T-cell (primary cell): Measurements from ENCODE around the gene COPZ2. TPM values are rescaled to one million over a fixed set of nuclear protein-coding genes. Genes with fewer than 3 reads are reported as not detected.
A peak's percentile ranks its signal among the peaks of the same experiment; 100 is the strongest.

ENCODE experiments used
- ATAC-seq, 4 experiments: fragments of 200-7000 bp in 3 of 4; fragments of 150-1000 bp in 1 of 4; cut with Tn5 transposase; replicated peaks in 1 of 4; 1 replicate in 3 of 4; 2 replicates in 1 of 4; pipeline ENCODE4 v1.10.0; 2021; ENCODE audit warnings: moderate library complexity in 3 of 4, mild to moderate bottlenecking in 2 of 4, moderate number of reproducible peaks in 1 of 4
- CTCF ChIA-PET, 2 donors: fragments of 300-600 bp; sonication (Branson Sonifier 250); formaldehyde crosslinking; loops; one replicate each; lab custom pipeline; 2022; ENCODE audit warnings: antibody characterized with exemption in 2 of 2; lab: Charles Lee
- POLR2A ChIA-PET, 2 donors: fragments of 300-600 bp; sonication (Branson Sonifier 250); formaldehyde crosslinking; loops; one replicate each; lab custom pipeline; 2022; ENCODE audit warnings: antibody characterized with exemption in 2 of 2; lab: Charles Lee
- DNase-seq, 35 experiments: peaks; one replicate each; pipeline versions ENCODE4 v3.0.0 to v3.0.0-alpha.2; 2013 to 2023
- H3K27ac ChIP-seq: one replicate; pipeline ENCODE4 v1.5.1; 2013; ENCODE audit warnings: low read length
- H3K27me3 ChIP-seq, 2 experiments: replicated peaks in 1 of 2; 1 replicate in 1 of 2; 2 replicates in 1 of 2; pipeline versions ENCODE4 v1.6.1 to v1.7.0; 2013; ENCODE audit warnings: low read length in 1 of 2, mixed read lengths in 1 of 2; ENCODE audit not compliant: control insufficient read depth in 2 of 2, insufficient read depth in 2 of 2; ENCODE audit errors: extremely low read depth in 1 of 2
- H3K36me3 ChIP-seq, 2 donors: 1 replicate in 1 of 2; 2 replicates in 1 of 2; pipeline versions ENCODE4 v1.6.1 to v1.7.0; 2013; ENCODE audit warnings: low read length in 1 of 2; ENCODE audit not compliant: control insufficient read depth in 2 of 2, insufficient read depth in 1 of 2; ENCODE audit errors: extremely low read depth in 1 of 2
- H3K4me1 ChIP-seq, 2 experiments: 1 replicate in 1 of 2; 2 replicates in 1 of 2; pipeline versions ENCODE4 v1.6.1 to v1.7.0; 2013; ENCODE audit warnings: low read length in 2 of 2, mixed read lengths in 1 of 2; ENCODE audit not compliant: insufficient read depth in 2 of 2, control insufficient read depth in 1 of 2; ENCODE audit errors: extremely low read depth in 1 of 2
- H3K4me3 ChIP-seq, 2 donors: 1 replicate in 1 of 2; 2 replicates in 1 of 2; pipeline versions ENCODE4 v1.5.1 to v1.7.0; 2013; ENCODE audit warnings: mild to moderate bottlenecking in 2 of 2, low read length in 1 of 2, moderate library complexity in 1 of 2; ENCODE audit not compliant: control insufficient read depth in 1 of 2; ENCODE audit errors: extremely low read depth in 1 of 2
- H3K9me3 ChIP-seq: 2 replicates; pipeline ENCODE4 v1.7.0; 2013
- H3K27ac Mint-ChIP-seq, 2 donors: one replicate each; pipeline ENCODE4 v1.8.0; 2020 to 2021; ENCODE audit warnings: mild to moderate bottlenecking in 2 of 2, mixed read lengths in 2 of 2
- H3K27me3 Mint-ChIP-seq, 2 donors: one replicate each; pipeline ENCODE4 v1.8.0; 2021 to 2022; ENCODE audit warnings: mixed read lengths in 2 of 2
- H3K36me3 Mint-ChIP-seq: one replicate; pipeline ENCODE4 v1.8.0; 2021; ENCODE audit warnings: mixed read lengths
- H3K4me1 Mint-ChIP-seq, 3 donors: one replicate each; pipeline ENCODE4 v1.8.0; 2020 to 2022; ENCODE audit warnings: mixed read lengths in 3 of 3, mild to moderate bottlenecking in 1 of 3
- H3K4me3 Mint-ChIP-seq, 3 donors: one replicate each; pipeline ENCODE4 v1.8.0; 2020 to 2022; ENCODE audit warnings: mild to moderate bottlenecking in 3 of 3, mixed read lengths in 3 of 3, moderate library complexity in 3 of 3
- H3K9me3 Mint-ChIP-seq, 3 donors: one replicate each; pipeline ENCODE4 v1.8.0; 2020 to 2022; ENCODE audit warnings: mixed read lengths in 3 of 3
- WGBS: methylation state at CpG from one replicate; pipeline ENCODE4 v1.1.5; 2013; ENCODE audit warnings: missing lambda C conversion rate; ENCODE audit not compliant: insufficient coverage; 5-methylcytosine and 5-hydroxymethylcytosine counted together
- total RNA-seq, 35 experiments: library from RNA in 6 of 35; stranded (reverse) in 6 of 35; fragments of 120-200 nt in 1 of 35; gene quantifications; one replicate each; pipeline versions ENCODE4 v1.2.1 to v1.2.4 and lab custom pipeline; 2013 to 2026

COPZ2 gene
- total RNA-seq, 5 donors from 2014 or later (not counting 1 experiment from before 2014, with no cell fraction given) = 1.2 to 2.6 (median 1.9) TPM

- POLR2A ChIA-PET = interaction anchor here (0.6 kb wide), 3 partner anchors 25 to 209 kb away, joined by 3 to 11 read pairs (median 6); partner anchors contain the start of gene SNX11 (in 1 of the 2)
- peak overlapping the region; percentile 86 to 88 for H3K4me3 ChIP-seq
- CTCF ChIA-PET = interaction anchor here in 1 of 2 donors (0.7 to 3.1 kb wide), 10 partner anchors 12 to 390 kb away, joined by 3 to 13 read pairs (median 4); partner anchors contain the start of genes CDK5RAP3 and COPZ2
- H3K27ac Mint-ChIP-seq = peak overlapping the region; percentile 99
- H3K36me3 ChIP-seq = peaks cover 2 to 32% of the 10 kb centered on the region in 2 donors
- H3K4me1 Mint-ChIP-seq = peaks cover 60 to 69% (median 64%) of the 10 kb centered on the region in 3 donors
- peaks cover 17 to 63% of the 10 kb centered on the region in 2 experiments for H3K4me1 ChIP-seq
- peak overlapping the region; percentile 76 to 97 (median 90) for H3K4me3 Mint-ChIP-seq
- DNase-seq = peak in 10 of 35 experiments; percentile 8 to 68 (median 18)
- H3K36me3 Mint-ChIP-seq = peaks cover 22% of the 10 kb centered on the region
- no peak overlapping the region for H3K27ac ChIP-seq
- no peaks in the 10 kb centered on the region for H3K27me3 Mint-ChIP-seq
- no peaks in the 10 kb centered on the region for H3K9me3 ChIP-seq
- ATAC-seq = peak; percentile 7 to 17 (median 12)
- WGBS = under 1% methylated on average over 49 of the region's 53 CpGs
- H3K9me3 Mint-ChIP-seq = no peaks in the 10 kb centered on the region
- H3K27me3 ChIP-seq = no peaks in the 10 kb centered on the region
Observed at GRCh38 chr17:48048384-48049126, 11.0 kb upstream of the COPZ2 start.

GRCh38 chr17:48047741-48048383 is 10.3 kb upstream of the COPZ2 start, which contains the start of gene NFE2L1:
NFE2L1 (plus strand) TSS chr17:48048359; CDS start chr17:48051119, 2,760 bp downstream.
- ChIA-PET POLR2A (interaction anchor here (0.5 to 0.6 kb wide), 2 partner anchors 209 to 565 kb away, joined by 3 to 6 read pairs; no protein-coding TSS in a partner anchor), CTCF (interaction anchor here (0.5 to 3.1 kb wide), 9 partner anchors 11 to 391 kb away, joined by 3 to 13 read pairs (median 4); partner anchors contain the start of gene COPZ2 (in 1 of the 2))
- Histone ChIP-seq H3K9me3 (no peaks in the 10 kb centered on the region), H3K27ac (peak within 1 kb of the TSS; percentile 92), H3K4me3 (peak within 1 kb of the TSS; percentile 86 to 88), H3K36me3 (peaks cover 0 to 25% of the 10 kb centered on the region in 2 donors), H3K4me1 (peaks cover 17 to 56% of the 10 kb centered on the region in 2 experiments), H3K27me3 (no peaks in the 10 kb centered on the region)
- H3K4me3 Mint-ChIP-seq = peak within 1 kb of the TSS; percentile 76 to 97 (median 90)
- H3K36me3 Mint-ChIP-seq = peaks cover 20% of the 10 kb centered on the region
- ATAC-seq (peak; percentile 95 to 97 (median 96)), DNase-seq (peak; percentile 93 to 100 (median 98))
- peaks cover 56 to 62% (median 58%) of the 10 kb centered on the region in 3 donors for H3K4me1 Mint-ChIP-seq
- peak within 1 kb of the TSS; percentile 99 for H3K27ac Mint-ChIP-seq
- WGBS = under 1% methylated on average over 46 of the region's 47 CpGs
- H3K9me3 Mint-ChIP-seq = no peaks in the 10 kb centered on the region
- no peaks in the 10 kb centered on the region for H3K27me3 Mint-ChIP-seq

GRCh38 chr17:48047113-48047740 is 9.6 kb upstream of the COPZ2 start:
- ATAC-seq (no peak), DNase-seq (no peak)
- peak overlapping the region; percentile 99 for H3K27ac Mint-ChIP-seq
- no peaks in the 10 kb centered on the region for H3K9me3 Mint-ChIP-seq
- H3K27me3 ChIP-seq = no peaks in the 10 kb centered on the region
- H3K36me3 Mint-ChIP-seq = peaks cover 15% of the 10 kb centered on the region
- 0% methylated on average over 20 of the region's 26 CpGs for WGBS
- H3K4me3 Mint-ChIP-seq = peak overlapping the region; percentile 76 to 97 (median 90)
- H3K27ac ChIP-seq = peak overlapping the region; percentile 92
- ChIA-PET CTCF (interaction anchor here (0.5 to 3.1 kb wide), 9 partner anchors 11 to 430 kb away, joined by 3 to 13 read pairs (median 4); partner anchors contain the start of gene COPZ2 (in 1 of the 2)), POLR2A (interaction anchor here (0.5 to 0.7 kb wide), 4 partner anchors 10 to 566 kb away, joined by 3 to 5 read pairs (median 3); no protein-coding TSS in a partner anchor)
- H3K4me1 ChIP-seq = peaks cover 17 to 49% of the 10 kb centered on the region in 2 experiments
- H3K27me3 Mint-ChIP-seq = no peaks in the 10 kb centered on the region
- peaks cover 49 to 55% (median 52%) of the 10 kb centered on the region in 3 donors for H3K4me1 Mint-ChIP-seq
- peaks cover 0 to 19% of the 10 kb centered on the region in 2 donors for H3K36me3 ChIP-seq
- H3K4me3 ChIP-seq = peak overlapping the region; percentile 86 to 88
- H3K9me3 ChIP-seq = no peaks in the 10 kb centered on the region

DNA sequence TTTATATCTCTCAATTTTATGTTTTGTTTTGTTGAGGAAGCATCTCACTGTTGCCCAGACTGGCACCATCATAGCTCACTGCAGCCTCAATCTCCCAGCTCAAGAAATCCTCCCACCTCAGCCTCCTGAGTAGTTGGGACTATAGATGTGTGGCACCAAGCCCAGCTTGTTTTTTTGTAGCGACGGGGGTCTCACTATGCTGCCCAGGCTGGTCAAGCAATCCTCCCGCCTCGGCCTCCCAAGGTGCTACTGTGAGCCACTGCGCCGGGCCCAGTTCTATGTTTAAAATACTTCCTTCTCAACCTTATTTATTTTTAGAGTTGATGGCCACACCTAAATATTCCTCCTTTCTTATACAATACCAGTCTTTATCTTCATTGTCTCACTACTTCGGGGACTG is 8.7 kb upstream of the COPZ2 start:
- Mint-ChIP-seq H3K4me1 (peaks cover 42 to 46% (median 43%) of the 10 kb centered on the region in 3 donors), H3K4me3 (peak overlapping the region; percentile 76 to 97 (median 90)), H3K36me3 (peaks cover 8% of the 10 kb centered on the region), H3K9me3 (no peaks in the 10 kb centered on the region), H3K27me3 (no peaks in the 10 kb centered on the region), H3K27ac (no peak overlapping the region)
- ChIA-PET POLR2A (interaction anchor here in 1 of 2 donors (0.6 kb wide), 1 partner anchor 21 kb away, joined by 3 read pairs; no protein-coding TSS in a partner anchor), CTCF (interaction anchor here in 1 of 2 donors (0.7 to 1.3 kb wide), 3 partner anchors 10 to 76 kb away, joined by 3 to 4 read pairs (median 3); partner anchors contain the start of gene CDK5RAP3)
- no peak for DNase-seq
- Histone ChIP-seq H3K36me3 (peaks cover 0 to 10% of the 10 kb centered on the region in 2 donors), H3K9me3 (no peaks in the 10 kb centered on the region), H3K27ac (no peak overlapping the region), H3K4me1 (peaks cover 17 to 40% of the 10 kb centered on the region in 2 experiments), H3K27me3 (no peaks in the 10 kb centered on the region), H3K4me3 (no peak overlapping the region)
- ATAC-seq = no peak
- WGBS = 100% methylated on average over 4 of the region's 7 CpGs

DNA sequence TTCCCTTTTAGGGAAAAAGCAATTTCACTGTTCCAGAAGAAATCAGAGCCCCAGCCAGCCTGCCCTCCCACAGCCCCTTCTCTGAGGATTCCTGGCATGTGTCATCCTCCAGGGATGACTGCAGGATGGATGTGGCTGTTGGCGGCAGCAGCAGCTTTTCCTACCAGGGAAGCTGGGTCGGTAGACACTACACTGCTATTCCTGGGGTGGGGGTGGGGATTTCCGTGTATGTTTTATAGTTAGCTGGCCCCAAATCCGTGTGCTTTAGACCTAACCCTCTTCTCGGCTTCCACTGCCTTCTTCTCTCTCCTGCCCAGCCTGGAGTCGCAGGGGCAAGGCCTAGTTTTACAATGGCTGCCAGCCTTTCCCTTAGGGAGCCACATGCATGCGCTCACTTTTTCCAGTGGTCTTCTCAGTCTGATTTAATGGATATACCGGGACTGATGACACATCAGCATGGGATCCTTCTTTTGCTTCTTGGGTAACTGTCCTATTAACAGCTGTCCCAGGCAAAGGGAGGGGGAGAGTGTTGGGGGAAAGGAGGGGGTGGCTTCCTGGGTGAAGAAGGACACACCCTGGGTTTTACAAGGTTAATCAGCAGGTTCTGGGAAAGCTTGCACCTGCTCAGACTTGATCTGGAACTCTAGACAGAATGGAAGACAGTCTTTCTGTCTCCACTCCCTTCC is 7.9 kb upstream of the COPZ2 start:
- no peak overlapping the region for H3K27ac ChIP-seq
- DNase-seq = no peak
- ChIA-PET POLR2A (interaction anchor here in 1 of 2 donors (0.6 kb wide), 1 partner anchor 22 kb away, joined by 3 read pairs; no protein-coding TSS in a partner anchor), CTCF (interaction anchor here in 1 of 2 donors (0.7 to 1.3 kb wide), 2 partner anchors 9 to 75 kb away, joined by 3 read pairs; partner anchors contain the start of gene CDK5RAP3)
- H3K36me3 ChIP-seq = peaks cover 0 to 2% of the 10 kb centered on the region in 2 donors
- H3K4me1 ChIP-seq = peaks cover 17 to 32% of the 10 kb centered on the region in 2 experiments
- peak overlapping the region in 1 of 2 donors; percentile 39 for H3K27ac Mint-ChIP-seq
- no peaks in the 10 kb centered on the region for H3K9me3 Mint-ChIP-seq
- peaks cover 0 to under 1% of the 10 kb centered on the region in 2 donors for H3K27me3 Mint-ChIP-seq
- no peaks in the 10 kb centered on the region for H3K9me3 ChIP-seq
- H3K36me3 Mint-ChIP-seq = peaks cover 2% of the 10 kb centered on the region
- peak overlapping the region in 1 of 3 donors; percentile 34 for H3K4me3 Mint-ChIP-seq
- H3K4me1 Mint-ChIP-seq = peaks cover 33 to 38% (median 35%) of the 10 kb centered on the region in 3 donors
- H3K27me3 ChIP-seq = peaks cover 0 to 3% of the 10 kb centered on the region in 2 experiments
- ATAC-seq = no peak
- no peak overlapping the region for H3K4me3 ChIP-seq
- WGBS = 75% methylated on average over 3 of the region's 8 CpGs
